ENCODE results near the gene ISL2.
"Not testable (repeated sequence)": the region's sequence is repeated elsewhere in the genome, so short reads cannot be mapped to it uniquely, and the experiment has no call there.

Gene ISL2

DNA sequence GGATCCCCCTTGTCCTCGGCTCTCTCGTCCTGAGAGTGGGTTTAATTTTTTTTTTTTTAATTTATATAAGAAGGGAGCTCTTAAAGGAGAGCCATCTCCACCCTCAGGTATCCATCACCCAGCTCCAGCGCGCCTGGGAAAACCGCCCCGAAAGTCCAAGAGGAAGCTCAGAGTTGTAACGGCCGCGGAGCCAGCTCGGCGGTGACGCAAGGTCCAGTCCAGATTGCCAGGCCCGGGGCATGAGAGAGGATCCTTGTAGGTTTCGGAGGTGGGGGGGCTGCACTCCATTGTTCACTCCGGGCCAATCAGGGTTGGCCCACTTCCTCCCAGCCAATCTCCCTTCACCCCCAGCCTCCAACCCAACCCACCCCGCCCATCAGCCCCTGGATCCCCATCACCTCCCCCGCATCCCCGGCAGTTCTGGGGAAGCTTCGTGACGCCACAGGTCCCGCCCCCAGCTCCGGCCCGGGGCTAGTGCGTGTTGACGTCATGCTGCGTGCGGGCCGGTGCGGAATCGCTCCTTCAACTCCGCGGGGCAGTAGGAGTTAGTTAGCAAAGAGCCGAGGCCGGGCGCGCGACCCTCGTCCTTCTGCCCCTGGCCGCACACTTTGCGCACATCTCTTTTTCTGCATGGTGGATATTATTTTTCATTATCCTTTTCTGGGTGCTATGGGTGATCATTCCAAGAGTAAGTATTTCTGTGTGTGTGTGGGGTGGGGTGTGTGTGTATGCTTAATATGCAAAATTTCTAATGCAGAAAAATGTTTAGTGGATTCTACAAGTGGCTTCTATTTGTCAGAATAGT is at the start of gene ISL2:
ISL2 (plus strand) TSS at position 520 of the 805 bp plus-strand sequence; CDS start at position 631, 111 bp downstream.
- TF ChIP-seq, protein P1, sequence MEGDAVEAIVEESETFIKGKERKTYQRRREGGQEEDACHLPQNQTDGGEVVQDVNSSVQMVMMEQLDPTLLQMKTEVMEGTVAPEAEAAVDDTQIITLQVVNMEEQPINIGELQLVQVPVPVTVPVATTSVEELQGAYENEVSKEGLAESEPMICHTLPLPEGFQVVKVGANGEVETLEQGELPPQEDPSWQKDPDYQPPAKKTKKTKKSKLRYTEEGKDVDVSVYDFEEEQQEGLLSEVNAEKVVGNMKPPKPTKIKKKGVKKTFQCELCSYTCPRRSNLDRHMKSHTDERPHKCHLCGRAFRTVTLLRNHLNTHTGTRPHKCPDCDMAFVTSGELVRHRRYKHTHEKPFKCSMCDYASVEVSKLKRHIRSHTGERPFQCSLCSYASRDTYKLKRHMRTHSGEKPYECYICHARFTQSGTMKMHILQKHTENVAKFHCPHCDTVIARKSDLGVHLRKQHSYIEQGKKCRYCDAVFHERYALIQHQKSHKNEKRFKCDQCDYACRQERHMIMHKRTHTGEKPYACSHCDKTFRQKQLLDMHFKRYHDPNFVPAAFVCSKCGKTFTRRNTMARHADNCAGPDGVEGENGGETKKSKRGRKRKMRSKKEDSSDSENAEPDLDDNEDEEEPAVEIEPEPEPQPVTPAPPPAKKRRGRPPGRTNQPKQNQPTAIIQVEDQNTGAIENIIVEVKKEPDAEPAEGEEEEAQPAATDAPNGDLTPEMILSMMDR (IDR thresholded peaks at IDR 0.05; ENCODE audit: control extremely low read depth, extremely low read depth, low read depth, missing control alignments): no peak
- ChIA-PET CTCF (interaction anchor here (0.6 to 2.2 kb wide), 7 partner anchors 8 to 490 kb away, joined by 3 to 7 read pairs (median 4); no protein-coding TSS in a partner anchor), POLR2A (interaction anchor here (0.5 to 0.7 kb wide), 6 partner anchors 23 to 1936 kb away, joined by 3 to 5 read pairs (median 4); no protein-coding TSS in a partner anchor)
- peak; percentile 95 for DNase-seq (ENCODE audit: extremely low spot score)

- ChIA-PET CTCF (interaction anchor here (1.0 to 2.2 kb wide), 4 partner anchors 8 to 54 kb away, joined by 3 to 7 read pairs (median 3); no protein-coding TSS in a partner anchor), POLR2A (no interaction called here)
- DNase-seq (ENCODE audit: extremely low spot score): no peak
- TF ChIP-seq, protein P1 (IDR thresholded peaks at IDR 0.05; ENCODE audit: control extremely low read depth, extremely low read depth, low read depth, missing control alignments): no peak
Measured at GRCh38 chr15:76289582-76289981, 47.0 kb upstream of the ISL2 start.

DNA sequence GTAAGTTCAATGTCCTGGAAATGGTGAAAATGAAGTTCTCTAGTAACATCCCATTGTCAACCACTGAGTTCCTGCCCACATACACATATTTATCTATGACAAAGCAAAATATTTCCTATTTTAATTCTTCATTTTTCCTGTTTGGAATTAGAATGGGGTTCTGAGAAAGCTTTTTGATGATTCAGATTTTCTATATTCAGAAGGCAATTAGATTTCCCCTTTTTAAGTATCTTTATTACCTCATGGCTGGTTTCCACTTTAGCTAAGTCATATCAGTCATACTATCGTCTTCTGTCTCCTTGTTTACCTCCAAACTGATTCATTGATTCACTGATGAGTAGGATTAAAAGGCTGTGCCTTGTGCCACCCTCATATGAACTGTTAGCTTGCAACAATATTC is 43.2 kb upstream of the ISL2 start:
- CTCF ChIA-PET: interaction anchor here (1.0 to 1.6 kb wide), 2 partner anchors 12 to 58 kb away, joined by 3 to 4 read pairs; no protein-coding TSS in a partner anchor
- POLR2A ChIA-PET: no interaction called here
- peak; percentile 22 for DNase-seq (ENCODE audit: extremely low spot score)
- TF ChIP-seq, protein P1 (IDR thresholded peaks at IDR 0.05; ENCODE audit: control extremely low read depth, extremely low read depth, low read depth, missing control alignments): no peak

DNA sequence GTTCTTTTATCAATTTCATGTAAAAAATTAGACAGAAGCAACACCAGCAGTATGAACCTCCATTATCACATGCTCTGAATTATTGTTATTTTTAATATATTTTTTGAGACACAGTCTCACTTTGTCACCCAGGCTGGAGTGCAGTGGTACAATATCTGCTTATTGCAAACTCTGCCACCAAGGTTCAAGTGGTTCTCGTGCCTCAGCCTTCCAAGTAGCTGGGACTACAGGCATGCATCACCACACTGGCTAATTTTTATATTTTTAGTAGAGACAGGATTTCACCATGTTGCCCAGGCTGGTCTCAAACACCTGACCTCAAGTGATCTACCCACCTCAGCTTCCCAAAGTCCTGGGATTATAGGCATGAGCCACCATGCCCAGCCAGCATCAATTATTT is 42.1 kb upstream of the ISL2 start:
- CTCF ChIA-PET: interaction anchor here (1.0 to 1.7 kb wide), 4 partner anchors 8 to 103 kb away, joined by 3 to 7 read pairs (median 3); no protein-coding TSS in a partner anchor
- POLR2A ChIA-PET: interaction anchor here (1.5 kb wide), 1 partner anchor 17 kb away, joined by 6 read pairs; the partner anchor contains the start of gene ETFA

DNA sequence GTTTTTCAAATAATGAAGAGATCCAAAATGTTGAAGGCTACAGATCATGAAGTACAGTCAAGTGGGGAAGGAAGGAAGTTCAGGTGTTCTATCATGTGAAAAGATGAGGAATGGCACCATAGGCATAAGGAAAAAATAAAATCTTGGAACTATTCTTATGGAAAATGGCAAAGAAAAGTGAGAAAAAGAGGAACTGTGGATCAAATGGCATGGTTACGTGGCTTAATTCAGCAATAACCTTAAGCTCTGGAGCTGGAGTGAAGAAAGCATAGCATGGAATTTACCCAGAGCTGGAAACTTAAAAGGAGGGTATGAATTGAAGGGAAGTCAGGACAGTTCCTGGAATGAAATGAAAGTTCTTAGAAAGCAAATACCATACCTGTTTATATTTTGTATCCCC is 39.7 kb upstream of the ISL2 start:
- CTCF ChIA-PET: interaction anchor here (1.3 to 1.7 kb wide), 2 partner anchors 8 to 49 kb away, joined by 3 to 7 read pairs; no protein-coding TSS in a partner anchor
- TF ChIP-seq, protein P1 (IDR thresholded peaks at IDR 0.05; ENCODE audit: control extremely low read depth, extremely low read depth, low read depth, missing control alignments): no peak
- DNase-seq (ENCODE audit: extremely low spot score): no peak
- POLR2A ChIA-PET: no interaction called here

More for the DNA sequence above, 42.1 kb upstream of the ISL2 start:
- DNase-seq (ENCODE audit: extremely low spot score): not testable (repeated sequence)

DNA sequence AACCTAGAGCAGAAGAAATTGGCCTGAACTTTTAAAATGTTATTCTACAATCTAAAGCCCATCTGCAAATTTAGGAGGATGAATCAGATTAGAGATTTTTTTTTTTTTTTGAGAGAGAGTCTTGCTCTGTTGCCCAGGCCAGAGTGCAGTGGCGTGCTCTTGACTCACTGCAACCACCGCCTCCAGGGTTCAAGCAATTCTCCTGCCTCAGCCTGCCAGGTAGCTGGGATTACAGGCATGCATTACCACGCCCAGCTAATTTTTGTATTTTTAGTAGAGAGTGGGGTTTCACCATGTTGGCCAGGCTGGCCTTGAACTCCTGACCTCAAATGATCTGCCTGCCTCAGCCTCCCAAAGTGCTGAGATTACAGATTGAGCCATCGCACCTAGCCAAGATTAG is 38.6 kb upstream of the ISL2 start:
- POLR2A ChIA-PET; DNase-seq (ENCODE audit: extremely low spot score): not testable (repeated sequence)
- CTCF ChIA-PET: interaction anchor here (1.0 to 1.7 kb wide), 3 partner anchors 9 to 48 kb away, joined by 3 to 7 read pairs (median 3); no protein-coding TSS in a partner anchor

- TF ChIP-seq, protein P1 (IDR thresholded peaks at IDR 0.05; ENCODE audit: control extremely low read depth, extremely low read depth, low read depth, missing control alignments): no peak
- POLR2A ChIA-PET: no interaction called here
Measured at GRCh38 chr15:76298986-76299385, 37.6 kb upstream of the ISL2 start.

More at GRCh38 chr15:76298986-76299385, 37.6 kb upstream of the ISL2 start:
- CTCF ChIA-PET: interaction anchor here (1.0 to 1.3 kb wide), 3 partner anchors 12 to 23 kb away, joined by 3 to 4 read pairs (median 3); no protein-coding TSS in a partner anchor
- no peak for DNase-seq (ENCODE audit: extremely low spot score)
